ENCODE data around the gene LZTS2.

Gene LZTS2

GRCh38 chr10:101032637-101033224, 33.1 kb downstream of the LZTS2 start (continued):
- TF ChIP-seq GLI2 (tag by site-specific recombination; IDR thresholded peaks at IDR 0.05; ENCODE audit: borderline replicate concordance, low read depth) = no peak
- no peak for TF ChIP-seq ZNF19 (tag by site-specific recombination; IDR thresholded peaks at IDR 0.05; ENCODE audit: low read depth)
- no peak for TF ChIP-seq ZNF654 (tag by site-specific recombination; IDR thresholded peaks at IDR 0.05; ENCODE audit: low read depth)
- TF ChIP-seq ZNF311 (tag by site-specific recombination; IDR thresholded peaks at IDR 0.05; ENCODE audit: borderline replicate concordance) = no peak
- TF ChIP-seq INSM2 (tag by site-specific recombination; IDR thresholded peaks at IDR 0.05) = peak; percentile 99
- TF ChIP-seq MZF1 (tag by site-specific recombination; IDR thresholded peaks at IDR 0.05; ENCODE audit: borderline replicate concordance) = no peak
- TF ChIP-seq ZNF548 (tag by site-specific recombination; IDR thresholded peaks at IDR 0.05) = no peak
- no peak for TF ChIP-seq ZNF37A (tag by site-specific recombination; IDR thresholded peaks at IDR 0.05)
- TF ChIP-seq ZNF785 (tag by site-specific recombination; IDR thresholded peaks at IDR 0.05) = no peak
- no peak for TF ChIP-seq ZNF280C (tag by site-specific recombination; IDR thresholded peaks at IDR 0.05)
- no peak for TF ChIP-seq KLF10 (tag by site-specific recombination; IDR thresholded peaks at IDR 0.05)
- no peak for TF ChIP-seq ZNF658 (tag by site-specific recombination; IDR thresholded peaks at IDR 0.05)
- peak; percentile 66 for TF ChIP-seq ZEB2 (tag by site-specific recombination; IDR thresholded peaks at IDR 0.05)
- no peak for TF ChIP-seq KLF9 (tag by site-specific recombination; IDR thresholded peaks at IDR 0.05; ENCODE audit: low read depth)
- peak; percentile 77 for TF ChIP-seq KLF17 (tag by site-specific recombination; IDR thresholded peaks at IDR 0.05)
- peak; percentile 85 for TF ChIP-seq ZNF449 (tag by site-specific recombination; IDR thresholded peaks at IDR 0.05)
- TF ChIP-seq BCL6B (tag by site-specific recombination; IDR thresholded peaks at IDR 0.05) = no peak
- no peak for TF ChIP-seq TSHZ1 (tag by site-specific recombination; IDR thresholded peaks at IDR 0.05; ENCODE audit: borderline replicate concordance)
- no peak for TF ChIP-seq ZNF280D (tag by site-specific recombination; IDR thresholded peaks at IDR 0.05)
- no peak for TF ChIP-seq ZNF23 (tag by site-specific recombination; IDR thresholded peaks at IDR 0.05; ENCODE audit: borderline replicate concordance)
- TF ChIP-seq ZNF266 (tag by site-specific recombination; IDR thresholded peaks at IDR 0.05; ENCODE audit: low read depth) = no peak
- peak; percentile 77; the same call in 1 of the 2 replicates for TF ChIP-seq ZBTB20 (tag by site-specific recombination; IDR thresholded peaks at IDR 0.05)
- TF ChIP-seq SP3 (tag by site-specific recombination; IDR thresholded peaks at IDR 0.05) = no peak
- TF ChIP-seq ZNF354C (tag by site-specific recombination; IDR thresholded peaks at IDR 0.05; ENCODE audit: borderline replicate concordance, low read depth) = no peak
- no peak for TF ChIP-seq HOXD13 (CRISPR knock-in tag; IDR thresholded peaks at IDR 0.05; ENCODE audit: borderline replicate concordance)
